ENCODE data around the gene SMG9.

The SMG9 gene

GRCh38 chr19:43751466-43752220 lies 3.1 kb downstream of the SMG9 start:
- DNase-seq = no peak

GRCh38 chr19:43749898-43750297 lies 4.9 kb downstream of the SMG9 start:
- no peak for DNase-seq

DNA sequence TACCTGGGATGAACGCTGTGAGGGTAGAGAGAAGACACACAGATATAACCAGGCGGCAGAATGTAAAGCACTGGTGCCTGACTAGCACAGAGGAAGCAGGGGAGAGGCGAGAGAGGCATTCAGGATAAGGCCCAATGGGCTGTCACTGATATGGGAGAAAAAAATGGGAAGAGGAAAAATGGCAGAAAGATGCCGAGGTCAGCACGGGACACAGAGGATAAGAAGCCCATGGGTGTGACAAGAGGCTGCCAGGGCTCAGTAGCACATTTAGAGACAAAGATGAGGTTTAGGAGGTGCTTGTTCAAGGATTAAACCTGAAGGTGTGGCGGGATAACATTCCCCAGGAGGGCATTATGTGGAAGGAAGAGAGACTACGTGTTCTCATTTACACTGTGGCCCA lies 5.6 kb downstream of the SMG9 start:
- no peak for DNase-seq

DNA sequence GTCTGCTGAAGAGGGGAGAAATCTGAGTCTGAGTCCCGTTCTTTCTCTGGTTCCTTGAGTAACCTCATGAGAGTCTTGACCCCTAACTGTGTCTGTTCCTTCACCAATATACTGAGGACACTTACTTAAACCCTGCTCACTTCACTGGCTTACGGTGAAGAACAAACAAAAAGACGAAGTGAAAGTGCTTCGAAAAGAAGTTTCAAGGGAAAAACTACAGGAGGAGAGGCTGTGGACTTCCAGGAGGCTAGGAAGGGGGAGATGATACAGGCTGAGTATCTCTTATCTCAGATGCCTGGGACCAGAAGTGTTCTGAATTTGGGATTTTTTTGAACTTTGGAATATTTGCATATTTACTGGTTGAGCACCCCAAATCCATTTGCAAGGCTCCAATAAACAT lies 6.1 kb downstream of the SMG9 start:
- no peak for DNase-seq

GRCh38 chr19:43748205-43748594 lies 6.6 kb downstream of the SMG9 start:
- DNase-seq = no peak

- no peak for DNase-seq
Measured at GRCh38 chr19:43747557-43748204, 7.1 kb downstream of the SMG9 start.

DNA sequence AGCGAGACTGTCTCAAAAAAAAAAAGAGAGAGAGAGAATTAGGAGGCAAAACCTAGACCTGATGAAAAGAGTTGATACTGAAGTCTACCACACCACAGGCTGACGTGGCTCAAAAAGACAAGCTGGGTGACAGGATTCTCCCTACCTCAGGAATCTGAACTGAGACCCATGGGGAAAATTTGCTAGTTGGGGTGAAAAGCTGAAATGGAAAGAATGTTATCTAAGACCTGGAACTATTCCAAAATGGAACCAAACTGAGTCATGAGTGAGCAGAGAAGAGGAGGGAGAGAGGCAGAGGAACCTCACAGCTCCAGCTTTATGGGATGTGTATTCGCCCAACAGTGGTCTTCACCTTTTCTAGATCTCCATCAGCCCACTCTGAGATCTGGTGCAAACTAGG lies 11.7 kb downstream of the SMG9 start:
- DNase-seq = no peak

DNA sequence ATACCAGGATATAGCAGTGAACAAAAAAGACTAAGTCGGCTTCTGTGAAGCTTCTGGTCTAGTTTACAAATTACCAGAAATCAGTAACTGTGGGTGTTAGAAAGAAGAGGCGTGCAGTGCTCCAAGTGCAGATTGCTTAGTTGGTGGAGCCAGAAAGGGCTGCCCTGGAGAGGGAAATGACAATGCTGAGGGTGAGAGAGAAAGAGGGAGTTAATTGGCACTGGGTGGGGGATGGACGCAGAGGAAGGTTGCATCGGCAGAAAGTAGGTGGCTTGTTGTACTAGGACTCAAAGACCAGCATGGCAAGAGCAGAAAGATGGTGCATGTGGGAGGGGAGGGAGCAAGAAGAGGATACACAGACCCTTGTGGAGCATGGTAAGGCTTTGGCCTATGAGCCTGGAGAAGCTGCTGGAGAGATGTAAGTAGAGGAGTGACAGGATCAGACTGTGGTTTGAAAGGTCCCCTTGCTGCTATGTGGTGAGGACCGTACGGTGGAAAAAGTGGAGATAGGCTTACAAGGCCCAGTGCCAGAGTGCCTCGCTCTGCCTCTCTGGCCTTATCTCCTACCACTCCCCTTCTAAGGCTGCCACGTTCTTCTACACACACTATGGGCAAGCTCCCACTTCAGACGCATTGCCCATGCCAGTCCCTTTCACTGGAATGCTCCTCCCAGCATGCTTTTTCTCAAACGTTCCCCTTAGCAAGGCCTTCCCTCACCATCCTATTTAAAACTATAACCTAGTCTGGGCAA lies 13.5 kb downstream of the SMG9 start:
- no peak for DNase-seq

- peak; percentile 10 for DNase-seq
Measured at GRCh38 chr19:43739439-43740235, 15.1 kb downstream of the SMG9 start.

DNA sequence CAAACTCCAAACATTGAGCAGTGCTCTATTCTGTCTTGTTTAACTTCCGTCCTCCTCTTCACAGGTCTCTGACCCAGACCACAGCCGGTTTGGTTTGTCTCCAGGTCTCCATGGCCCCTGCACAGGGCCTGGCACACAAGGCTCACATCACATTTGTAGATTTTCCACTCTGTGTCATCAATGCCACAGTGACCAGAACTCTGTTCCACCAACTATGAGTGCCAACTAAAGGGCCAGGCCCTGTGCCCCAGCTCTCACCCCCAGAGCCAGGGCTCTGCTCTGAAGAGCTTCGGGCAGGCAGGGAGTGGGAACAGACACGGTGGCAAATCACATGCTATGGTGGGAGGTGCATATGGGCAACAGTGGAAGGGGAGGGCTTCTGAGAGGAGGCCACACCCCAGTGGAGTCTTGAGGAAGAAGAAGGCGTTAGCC lies 16.0 kb downstream of the SMG9 start:
- DNase-seq = no peak

GRCh38 chr19:43735957-43736356 lies 18.8 kb downstream of the SMG9 start:
- no peak for DNase-seq

DNA sequence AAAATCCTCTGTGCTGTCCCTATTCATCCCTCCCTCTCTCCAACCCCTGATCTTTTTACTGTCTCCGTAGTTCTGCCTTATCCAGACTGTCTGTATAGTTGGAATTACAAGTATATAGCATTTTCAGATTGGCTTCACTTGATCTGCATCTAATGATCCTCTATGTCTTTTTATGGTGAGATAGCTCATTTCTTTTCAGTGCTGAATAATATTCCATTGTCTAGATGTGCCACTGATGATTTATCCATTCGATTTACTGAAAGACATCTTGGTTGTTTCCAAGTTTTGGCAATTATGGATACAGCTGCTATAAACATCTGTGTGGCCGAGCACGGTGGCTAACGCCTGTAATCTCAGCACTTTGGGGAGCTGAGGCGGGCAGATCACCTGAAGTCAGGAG lies 19.7 kb downstream of the SMG9 start:
- DNase-seq = no peak

DNA sequence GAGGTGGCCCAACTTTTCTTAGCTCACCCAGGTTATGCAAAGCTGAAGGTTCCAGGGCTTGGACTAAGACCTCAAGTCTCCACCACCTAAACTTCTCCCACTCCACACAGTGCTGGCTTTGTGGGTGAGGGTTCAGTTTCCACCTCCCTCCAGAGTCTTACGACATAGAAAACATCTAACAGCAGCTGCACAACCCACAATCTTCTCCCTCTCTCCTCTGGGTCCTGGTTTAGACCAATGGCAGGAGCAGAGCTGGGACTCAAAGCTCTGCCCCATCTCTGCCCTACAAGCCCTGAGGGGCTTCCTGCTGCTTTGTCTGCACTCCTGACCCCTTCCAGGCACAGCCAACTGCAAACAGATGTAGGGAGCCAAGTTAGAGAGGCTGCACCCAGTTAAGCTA lies 22.9 kb downstream of the SMG9 start:
- no peak for DNase-seq

DNA sequence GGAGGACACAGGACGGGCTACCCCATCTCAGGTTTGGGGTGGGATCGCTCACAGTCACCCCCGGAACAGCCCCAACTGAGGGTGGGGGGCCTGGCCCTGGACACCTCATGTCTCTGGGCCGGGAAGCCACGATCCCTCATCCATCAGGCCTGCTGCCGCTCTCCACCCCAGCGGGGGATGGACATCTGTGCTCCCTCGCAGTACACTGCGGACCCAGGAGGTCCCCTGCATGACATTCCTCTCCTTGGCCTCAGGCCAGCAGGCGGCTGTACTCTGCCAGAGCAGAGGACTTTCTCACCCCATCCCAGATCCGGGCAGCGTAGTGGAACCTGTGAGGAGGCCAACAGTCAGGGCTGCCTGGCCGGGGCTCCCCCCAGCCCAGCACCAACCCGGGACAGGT lies 23.4 kb downstream of the SMG9 start:
- DNase-seq = no peak

DNA sequence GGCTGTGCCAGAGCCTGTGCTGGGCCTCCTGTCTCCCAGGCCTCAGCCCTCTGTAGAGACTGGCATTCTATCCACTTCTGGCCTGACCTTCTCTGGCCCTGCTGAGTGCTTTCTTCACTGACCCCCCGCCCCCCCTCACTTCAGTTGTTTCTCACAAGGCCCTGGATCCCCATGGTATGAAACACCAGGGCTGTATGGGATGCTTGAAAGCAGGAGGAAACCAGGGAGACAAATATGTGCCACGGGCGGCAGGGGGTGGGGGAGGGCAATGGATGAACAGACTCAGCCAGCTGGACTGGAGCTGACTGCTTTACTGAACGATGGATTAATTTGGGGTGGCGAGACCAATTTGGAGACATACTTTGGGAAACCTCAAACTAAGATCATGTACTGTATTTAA lies 24.8 kb downstream of the SMG9 start:
- no peak for DNase-seq

- no peak for DNase-seq
Measured at GRCh38 chr19:43727593-43727853, 27.2 kb downstream of the SMG9 start.

GRCh38 chr19:43726736-43727592 lies 27.8 kb downstream of the SMG9 start:
- no peak for DNase-seq

- no peak for DNase-seq
Measured at GRCh38 chr19:43725468-43725867, 29.3 kb downstream of the SMG9 start.

GRCh38 chr19:43724896-43725295 lies 29.9 kb downstream of the SMG9 start:
- no peak for DNase-seq

DNA sequence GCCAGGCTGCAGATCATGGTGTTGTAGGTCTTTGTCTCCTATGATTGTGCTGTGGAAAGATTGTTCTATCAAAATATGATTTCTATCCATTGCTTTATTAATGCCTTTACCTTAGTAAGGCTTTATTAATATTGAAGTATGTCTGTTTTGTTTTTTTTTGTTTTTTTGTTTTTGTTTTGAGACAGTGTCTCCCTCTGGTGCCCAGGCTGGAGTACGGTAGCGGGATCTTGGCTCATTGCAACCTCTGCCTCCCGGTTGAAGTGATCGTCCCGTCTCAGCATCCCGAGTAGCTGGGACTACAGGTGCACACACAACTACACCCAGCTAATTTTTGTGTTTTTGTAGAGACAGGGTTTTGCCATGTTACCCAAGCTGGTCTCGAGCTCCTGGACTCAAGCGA lies 31.2 kb downstream of the SMG9 start:
- DNase-seq = peak; percentile 18

DNA sequence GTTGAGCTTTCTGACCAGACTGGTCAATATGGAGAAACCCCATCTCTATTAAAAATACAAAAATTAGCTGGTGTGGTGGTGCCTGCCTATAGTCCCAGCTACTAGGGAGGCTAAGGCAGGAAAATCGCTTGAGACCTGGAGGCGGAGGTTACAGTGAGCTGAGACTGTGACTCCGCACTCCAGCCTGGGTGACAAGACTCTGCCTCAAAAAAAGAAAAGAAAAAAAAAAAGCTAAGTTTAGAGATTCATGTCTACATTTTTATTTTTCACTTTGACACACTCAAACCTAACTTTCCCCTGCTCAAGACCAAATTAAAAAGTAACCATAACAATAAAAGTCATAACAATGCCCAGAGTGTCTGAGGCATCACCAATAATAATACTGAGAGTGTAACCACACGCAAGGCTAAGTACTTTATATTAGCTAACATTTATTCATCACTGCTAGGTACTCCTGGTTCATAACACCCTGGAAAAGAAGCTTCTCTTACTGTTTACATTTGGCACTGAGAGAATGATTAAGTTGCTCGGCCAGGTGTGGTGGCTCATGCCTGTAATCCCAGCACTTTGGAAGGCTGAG lies 33.2 kb downstream of the SMG9 start:
- no peak for DNase-seq

- no peak for DNase-seq
Measured at GRCh38 chr19:43720936-43721335, 33.8 kb downstream of the SMG9 start.

Measured in OCI-M1 (cell line).